Ascending aorta (tissue), 2 donors: ENCODE results near the gene PDCD10. TPM values are rescaled to one million over a fixed set of nuclear protein-coding genes. Genes with fewer than 3 reads are reported as not detected.

ENCODE experiments used
- DNase-seq, 2 donors: peaks; one replicate each; pipeline ENCODE4 v3.0.0-alpha.2; 2019; ENCODE audit warnings: low spot score in 2 of 2
- H3K27ac ChIP-seq, 2 donors: fragments of 200-600 bp; sonication (generic); one replicate each; pipeline ENCODE4 v1.5.1; 2016 to 2017; ENCODE audit warnings: mild to moderate bottlenecking in 1 of 2
- H3K27me3 ChIP-seq: fragments of 200-600 bp; sonication (generic); one replicate; pipeline ENCODE4 v1.5.1; 2017
- H3K36me3 ChIP-seq, 2 donors: fragments of 200-600 bp; sonication (generic); one replicate each; pipeline ENCODE4 v1.5.1; 2016
- H3K4me1 ChIP-seq, 2 donors: fragments of 200-600 bp; sonication (generic); one replicate each; pipeline ENCODE4 v1.5.1; 2016 to 2017; ENCODE audit warnings: mild to moderate bottlenecking in 1 of 2
- H3K4me3 ChIP-seq, 2 donors: fragments of 200-600 bp; sonication (generic); one replicate each; pipeline ENCODE4 v1.5.1; 2016 to 2017; ENCODE audit warnings: mild to moderate bottlenecking in 1 of 2
- H3K9me3 ChIP-seq, 2 donors: fragments of 200-600 bp; sonication (generic); one replicate each; pipeline ENCODE4 v1.5.1; 2016
- intact Hi-C: fragments of 100-400 bp; cut with DNase I; formaldehyde crosslinking; loops from one replicate; pipeline ENCODE4 v1.15.1; 2023
- total RNA-seq: library from RNA; depleted of rRNA; stranded (reverse); fragments of >200 nt; gene quantifications from one replicate; pipeline ENCODE4 v1.1.0, GENCODE V29; 2016
- TF ChIP-seq, protein P1 (sequence below), 3 experiments: fragments of 200-600 bp in 2 of 3; fragments of 450-650 bp in 1 of 3; sonication (generic) in 2 of 3; IDR thresholded peaks; one replicate each; pipeline ENCODE4 v1.5.1; 2016 to 2019; ENCODE audit warnings: antibody characterized with exemption in 3 of 3, mild to moderate bottlenecking in 1 of 3, moderate library complexity in 1 of 3

Gene PDCD10
- total RNA-seq, 1 donor from 2014 or later = 55.6 TPM

DNA sequence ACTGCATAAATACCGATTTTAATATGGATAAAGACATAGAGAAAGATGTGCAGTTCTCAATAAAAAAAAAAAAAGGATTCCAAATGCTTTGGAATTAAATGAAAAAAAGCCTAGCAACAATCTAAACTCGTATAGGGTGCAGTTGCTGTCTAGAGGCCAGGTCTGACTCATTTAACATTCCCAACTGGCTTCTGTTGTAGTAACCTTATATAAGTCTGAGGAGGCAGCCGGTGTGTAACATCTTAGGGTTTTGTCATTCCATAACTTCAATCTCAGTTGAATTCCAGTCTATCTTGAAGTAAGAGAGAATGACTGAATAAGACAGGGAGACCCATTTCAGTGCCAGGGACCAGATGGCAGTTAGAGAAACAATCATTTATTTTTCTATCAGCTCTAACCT lies 6.5 kb downstream of the PDCD10 start:
- no peak overlapping the region for H3K4me3 ChIP-seq
- H3K27me3 ChIP-seq = no peaks in the 10 kb centered on the region
- H3K9me3 ChIP-seq = no peaks in the 10 kb centered on the region
- TF ChIP-seq, protein P1, sequence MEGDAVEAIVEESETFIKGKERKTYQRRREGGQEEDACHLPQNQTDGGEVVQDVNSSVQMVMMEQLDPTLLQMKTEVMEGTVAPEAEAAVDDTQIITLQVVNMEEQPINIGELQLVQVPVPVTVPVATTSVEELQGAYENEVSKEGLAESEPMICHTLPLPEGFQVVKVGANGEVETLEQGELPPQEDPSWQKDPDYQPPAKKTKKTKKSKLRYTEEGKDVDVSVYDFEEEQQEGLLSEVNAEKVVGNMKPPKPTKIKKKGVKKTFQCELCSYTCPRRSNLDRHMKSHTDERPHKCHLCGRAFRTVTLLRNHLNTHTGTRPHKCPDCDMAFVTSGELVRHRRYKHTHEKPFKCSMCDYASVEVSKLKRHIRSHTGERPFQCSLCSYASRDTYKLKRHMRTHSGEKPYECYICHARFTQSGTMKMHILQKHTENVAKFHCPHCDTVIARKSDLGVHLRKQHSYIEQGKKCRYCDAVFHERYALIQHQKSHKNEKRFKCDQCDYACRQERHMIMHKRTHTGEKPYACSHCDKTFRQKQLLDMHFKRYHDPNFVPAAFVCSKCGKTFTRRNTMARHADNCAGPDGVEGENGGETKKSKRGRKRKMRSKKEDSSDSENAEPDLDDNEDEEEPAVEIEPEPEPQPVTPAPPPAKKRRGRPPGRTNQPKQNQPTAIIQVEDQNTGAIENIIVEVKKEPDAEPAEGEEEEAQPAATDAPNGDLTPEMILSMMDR (IDR thresholded peaks at IDR 0.05) = no peak
- H3K36me3 ChIP-seq = no peaks in the 10 kb centered on the region
- intact Hi-C loops = no loop called here
- no peak for DNase-seq
- peaks cover 0 to 6% of the 10 kb centered on the region in 2 donors for H3K4me1 ChIP-seq
- H3K27ac ChIP-seq = no peak overlapping the region

DNA sequence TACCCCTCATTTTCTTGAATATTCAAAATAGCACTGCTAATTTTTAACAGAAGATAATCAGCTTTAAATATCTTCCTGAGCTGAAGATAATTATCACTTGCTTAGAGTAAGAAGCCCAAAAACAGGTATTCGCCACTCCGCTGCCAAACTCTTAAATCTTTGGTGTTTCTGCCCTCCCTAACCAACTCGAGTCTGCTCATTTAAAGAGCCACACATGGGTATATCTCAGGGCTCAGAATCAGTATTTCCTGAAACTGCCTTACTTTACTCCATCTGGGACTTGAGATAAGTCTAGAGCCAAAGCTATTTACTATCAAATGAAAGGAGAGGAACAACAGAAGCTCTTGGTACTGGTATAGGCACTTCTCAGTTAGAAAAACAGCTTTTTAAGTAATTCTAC lies 10.8 kb downstream of the PDCD10 start:
- peaks cover 0 to 15% of the 10 kb centered on the region in 2 donors for H3K36me3 ChIP-seq
- no peak overlapping the region for H3K27ac ChIP-seq
- TF ChIP-seq, protein P1 (IDR thresholded peaks at IDR 0.05) = no peak
- no peak for DNase-seq
- H3K27me3 ChIP-seq = no peaks in the 10 kb centered on the region
- H3K9me3 ChIP-seq = no peaks in the 10 kb centered on the region
- intact Hi-C loops = no loop called here
- no peak overlapping the region for H3K4me3 ChIP-seq
- H3K4me1 ChIP-seq = no peaks in the 10 kb centered on the region

DNA sequence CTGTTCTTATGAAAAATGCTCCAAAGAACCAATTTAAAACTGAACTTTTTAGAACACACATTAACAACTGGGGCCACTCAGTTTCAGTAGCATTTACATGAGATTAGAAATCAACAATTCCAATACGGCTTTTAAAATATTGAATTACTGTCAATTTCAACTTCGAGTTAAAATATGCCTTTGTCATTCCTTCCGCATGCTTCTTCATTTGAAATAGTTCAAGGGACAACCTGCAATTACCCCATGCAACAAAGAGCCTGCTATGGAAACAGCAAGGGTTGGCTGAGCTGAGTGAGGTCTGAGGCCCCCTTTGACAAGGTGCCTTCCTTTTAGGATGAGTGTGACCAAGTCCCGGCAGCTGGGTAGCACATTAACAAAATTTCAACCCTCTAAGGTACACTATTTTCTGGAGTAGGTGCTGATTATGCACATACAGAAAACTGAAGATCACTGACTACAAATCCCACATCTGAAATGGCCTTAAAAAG lies 11.6 kb downstream of the PDCD10 start:
- intact Hi-C loops = no loop called here
- no peak overlapping the region for H3K27ac ChIP-seq
- TF ChIP-seq, protein P1 (IDR thresholded peaks at IDR 0.05) = no peak
- H3K4me3 ChIP-seq = no peak overlapping the region
- DNase-seq = no peak
- no peaks in the 10 kb centered on the region for H3K4me1 ChIP-seq
- peaks cover 6 to 23% of the 10 kb centered on the region in 2 donors for H3K36me3 ChIP-seq
- H3K9me3 ChIP-seq = no peaks in the 10 kb centered on the region
- H3K27me3 ChIP-seq = no peaks in the 10 kb centered on the region

DNA sequence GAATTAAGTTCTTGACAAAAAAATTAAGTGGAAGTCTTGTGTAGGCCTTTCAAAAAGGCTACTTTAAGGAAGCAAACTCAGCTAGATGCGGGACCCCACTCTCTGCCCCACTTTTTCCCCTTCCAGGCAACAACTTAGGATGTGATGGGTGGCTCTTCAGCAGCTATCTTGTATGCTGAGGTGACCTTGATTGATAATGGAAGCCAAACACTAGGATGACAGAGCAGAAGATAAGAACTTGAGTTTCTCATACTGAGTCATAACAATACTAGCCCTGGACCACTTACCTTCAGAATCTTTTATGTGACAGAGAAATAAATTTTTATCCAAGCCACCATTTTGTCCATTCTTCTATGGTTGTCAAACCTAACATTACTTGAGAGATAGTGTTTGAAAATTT lies 16.1 kb downstream of the PDCD10 start:
- no peak for DNase-seq
- TF ChIP-seq, protein P1 (IDR thresholded peaks at IDR 0.05) = no peak
- intact Hi-C loops = no loop called here
- Histone ChIP-seq H3K4me3 (no peak overlapping the region), H3K9me3 (no peaks in the 10 kb centered on the region), H3K27me3 (no peaks in the 10 kb centered on the region), H3K4me1 (no peaks in the 10 kb centered on the region), H3K27ac (no peak overlapping the region), H3K36me3 (peaks cover 8 to 40% of the 10 kb centered on the region in 2 donors)

DNA sequence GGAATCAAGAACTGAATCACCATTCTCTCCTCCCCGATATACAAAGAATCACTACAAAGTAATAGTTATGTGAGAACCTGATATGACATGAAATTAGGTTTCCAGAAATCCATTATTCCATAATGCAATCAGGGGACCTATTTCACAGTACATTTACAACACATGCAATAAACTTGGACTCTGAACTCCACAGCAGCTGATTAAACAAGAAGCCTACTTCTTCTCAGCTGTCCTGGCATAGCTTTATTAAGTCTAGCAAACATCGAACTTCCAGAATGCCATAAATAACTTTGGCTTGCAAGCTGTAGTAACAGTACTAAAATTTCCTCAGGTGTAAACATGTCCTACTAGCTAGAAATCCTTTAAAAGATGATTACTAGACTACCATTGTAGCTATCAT lies 17.8 kb downstream of the PDCD10 start:
- intact Hi-C loops = no loop called here
- no peak overlapping the region for H3K27ac ChIP-seq
- H3K4me3 ChIP-seq = no peak overlapping the region
- no peaks in the 10 kb centered on the region for H3K27me3 ChIP-seq
- DNase-seq = no peak
- TF ChIP-seq, protein P1 (IDR thresholded peaks at IDR 0.05) = no peak
- H3K4me1 ChIP-seq = no peaks in the 10 kb centered on the region
- H3K9me3 ChIP-seq = no peaks in the 10 kb centered on the region
- H3K36me3 ChIP-seq = peaks cover 8 to 40% of the 10 kb centered on the region in 2 donors

DNA sequence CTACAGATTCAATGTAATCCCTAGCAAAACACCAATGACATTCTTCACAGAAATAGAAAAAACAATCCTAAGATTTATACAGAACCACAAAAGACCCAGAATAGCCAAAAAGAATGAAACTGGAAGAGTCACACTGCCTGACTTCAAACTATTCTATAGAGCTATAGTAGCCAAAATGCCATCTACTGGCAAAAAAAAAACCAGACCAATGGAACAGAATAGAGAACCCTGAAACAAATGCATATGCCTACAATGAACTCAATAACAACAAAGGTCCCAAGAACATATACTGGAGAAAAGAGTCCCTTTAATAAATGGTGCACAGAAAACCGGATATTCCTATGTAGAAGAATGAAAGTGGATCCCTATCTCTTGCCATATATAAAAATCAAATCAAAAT lies 19.8 kb downstream of the PDCD10 start:
- H3K4me3 ChIP-seq = no peak overlapping the region
- no peaks in the 10 kb centered on the region for H3K27me3 ChIP-seq
- TF ChIP-seq, protein P1 (IDR thresholded peaks at IDR 0.05) = no peak
- no peaks in the 10 kb centered on the region for H3K9me3 ChIP-seq
- intact Hi-C loops = no loop called here
- peaks cover 18 to 45% of the 10 kb centered on the region in 2 donors for H3K36me3 ChIP-seq
- no peaks in the 10 kb centered on the region for H3K4me1 ChIP-seq
- H3K27ac ChIP-seq = no peak overlapping the region
- no peak for DNase-seq
